HG03064 (cell line): ENCODE data around the gene VAV1.

Source experiments
- ATAC-seq: cut with Tn5 transposase; IDR thresholded peaks from one replicate; pipeline ENCODE4 v1.9.1; 2021; ENCODE audit warnings: low read depth; ENCODE audit not compliant: unreplicated experiment

Gene VAV1

DNA sequence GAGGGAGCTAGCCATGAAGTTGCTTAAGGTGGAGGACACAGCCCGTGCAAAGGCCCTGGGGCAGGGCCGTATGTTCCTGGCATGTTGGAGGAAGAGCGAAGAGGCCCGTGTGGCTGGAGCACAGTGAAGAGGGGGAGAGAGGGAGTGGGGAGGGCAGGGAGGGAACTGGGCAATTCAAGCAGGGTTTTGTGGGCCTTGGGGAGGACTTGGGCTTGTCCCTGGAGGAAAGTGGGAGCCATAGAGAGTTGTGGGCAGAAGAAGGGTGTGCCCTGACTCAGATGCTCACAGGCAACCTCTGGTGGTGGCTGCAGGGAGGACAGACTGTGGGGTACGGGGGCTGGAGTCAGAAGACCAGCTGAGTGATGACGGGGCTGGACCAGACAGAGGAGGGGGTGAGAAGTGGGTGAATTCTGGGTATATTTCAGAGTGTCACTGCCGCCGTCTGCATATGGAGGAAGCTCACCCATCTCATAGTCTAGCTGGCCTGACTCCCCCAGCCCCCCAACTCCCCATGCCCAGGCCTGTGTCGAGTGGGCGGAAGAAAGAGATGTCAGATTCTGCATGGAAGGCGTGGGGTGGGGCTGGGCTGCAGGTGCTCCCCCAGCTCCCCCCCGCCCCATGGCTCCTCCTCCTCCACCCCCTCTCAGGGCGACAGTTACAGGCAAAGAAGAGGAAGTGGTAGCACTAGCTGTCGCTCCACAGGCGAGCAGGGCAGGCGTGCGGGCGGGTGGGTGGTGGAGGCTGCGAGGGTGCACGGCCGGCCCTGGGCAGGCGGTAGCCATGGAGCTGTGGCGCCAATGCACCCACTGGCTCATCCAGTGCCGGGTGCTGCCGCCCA is at the start of gene VAV1:
Gene VAV1, plus strand, starts transcription at position 681 of the 838 bp plus-strand sequence. Its CDS starts 100 bp downstream, at position 781.
- ATAC-seq = no peak

DNA sequence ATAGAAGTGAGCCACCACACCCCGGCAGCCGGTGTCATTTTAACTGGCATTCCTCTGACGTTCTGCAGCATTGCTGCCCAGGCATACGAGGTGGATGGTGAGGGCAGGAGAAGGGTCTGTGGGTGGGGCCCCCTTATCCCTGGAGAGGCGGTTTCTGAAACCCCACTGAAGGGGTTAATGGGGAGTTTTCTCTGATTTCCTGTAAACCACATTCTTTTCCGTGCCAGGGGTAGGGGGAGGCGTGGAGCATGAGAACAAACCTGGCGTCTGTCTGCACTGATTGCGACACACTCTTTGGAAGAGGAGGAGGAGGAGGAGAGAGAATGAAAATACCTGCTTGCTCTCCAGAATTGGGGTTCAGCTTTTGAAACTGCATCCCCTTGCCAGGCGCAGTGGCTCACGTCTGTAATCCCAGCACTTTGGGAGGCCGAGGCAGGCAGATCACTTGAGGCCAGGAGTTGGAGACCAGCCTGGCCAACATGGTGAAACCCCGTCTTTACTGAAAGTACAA is 49.3 kb upstream of the VAV1 start:
- no peak for ATAC-seq

DNA sequence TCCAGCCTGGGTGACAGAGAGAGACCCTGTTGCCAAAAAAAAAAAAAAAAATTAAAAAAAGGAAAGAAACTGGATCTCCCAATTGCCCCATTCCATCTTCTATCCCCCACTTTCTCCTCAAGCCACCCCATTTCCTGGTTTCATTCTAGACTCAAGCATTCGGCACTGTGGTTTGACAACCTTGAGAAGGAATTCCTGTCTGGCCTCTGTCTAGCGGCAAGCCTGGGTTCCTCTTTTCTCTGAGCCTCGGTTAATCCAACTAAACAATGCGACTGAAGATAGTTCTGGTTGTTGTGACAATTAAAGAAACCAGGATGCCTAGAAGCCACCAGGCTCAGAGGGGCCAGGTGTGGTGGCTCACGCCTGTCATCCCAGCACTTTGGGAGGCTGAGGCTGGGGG is 48.8 kb upstream of the VAV1 start:
- ATAC-seq = no peak

GRCh38 chr19:6724631-6725492 is 47.6 kb upstream of the VAV1 start:
- ATAC-seq = no peak

DNA sequence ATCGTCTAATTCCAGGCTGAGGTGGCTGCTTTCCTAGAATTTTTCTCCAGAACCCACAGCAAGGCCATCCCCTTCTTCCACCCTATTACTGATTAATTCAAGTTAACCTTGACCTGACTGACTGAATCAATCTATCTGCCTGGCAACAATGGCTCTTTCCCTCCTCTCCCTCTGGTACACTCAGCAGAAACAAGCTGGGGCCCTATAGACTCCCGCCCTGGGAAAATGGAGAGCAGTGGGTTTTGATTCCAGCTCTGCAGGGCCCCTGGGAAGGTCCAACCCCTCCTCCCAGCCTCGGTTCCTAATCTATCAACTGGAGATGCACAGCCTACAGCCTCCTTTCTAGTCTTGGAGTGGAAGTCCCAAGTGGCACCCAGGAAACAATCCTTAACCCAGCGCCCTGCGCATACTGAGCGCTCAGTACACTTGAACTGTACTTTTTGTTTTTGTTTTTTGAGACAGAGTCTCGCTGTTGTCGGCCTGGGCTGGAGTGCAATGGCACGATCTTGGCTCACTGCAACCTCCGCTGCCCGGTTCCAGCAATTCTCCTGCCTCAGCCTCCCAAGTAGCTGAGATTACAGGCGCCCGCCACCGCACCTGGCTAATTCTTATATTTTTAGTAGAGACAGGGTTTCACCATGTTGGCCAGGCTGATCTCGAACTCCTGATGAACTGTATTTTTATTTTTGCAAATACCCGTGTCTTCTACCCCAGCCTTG is 46.8 kb upstream of the VAV1 start:
- ATAC-seq = no peak

DNA sequence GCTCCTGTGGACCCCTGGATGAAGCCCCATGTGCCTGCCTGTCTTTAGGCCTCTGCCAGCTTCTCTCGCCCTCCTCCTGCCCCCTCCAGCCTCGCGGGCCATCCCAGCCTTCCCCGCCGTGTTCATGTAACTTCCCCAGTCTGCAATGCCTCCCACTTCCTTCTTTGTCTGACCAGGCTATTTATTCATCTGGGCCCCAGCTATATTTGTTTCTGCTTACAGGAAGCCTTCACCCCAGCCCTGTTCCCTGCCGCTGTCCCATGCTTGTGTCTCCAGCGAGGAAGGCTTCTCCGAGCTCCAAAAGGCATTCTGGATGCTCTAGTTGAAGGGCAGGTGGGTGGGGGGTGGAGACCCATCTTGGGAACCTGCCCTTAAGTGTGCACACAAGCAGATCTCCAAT is 44.2 kb upstream of the VAV1 start:
- no peak for ATAC-seq

DNA sequence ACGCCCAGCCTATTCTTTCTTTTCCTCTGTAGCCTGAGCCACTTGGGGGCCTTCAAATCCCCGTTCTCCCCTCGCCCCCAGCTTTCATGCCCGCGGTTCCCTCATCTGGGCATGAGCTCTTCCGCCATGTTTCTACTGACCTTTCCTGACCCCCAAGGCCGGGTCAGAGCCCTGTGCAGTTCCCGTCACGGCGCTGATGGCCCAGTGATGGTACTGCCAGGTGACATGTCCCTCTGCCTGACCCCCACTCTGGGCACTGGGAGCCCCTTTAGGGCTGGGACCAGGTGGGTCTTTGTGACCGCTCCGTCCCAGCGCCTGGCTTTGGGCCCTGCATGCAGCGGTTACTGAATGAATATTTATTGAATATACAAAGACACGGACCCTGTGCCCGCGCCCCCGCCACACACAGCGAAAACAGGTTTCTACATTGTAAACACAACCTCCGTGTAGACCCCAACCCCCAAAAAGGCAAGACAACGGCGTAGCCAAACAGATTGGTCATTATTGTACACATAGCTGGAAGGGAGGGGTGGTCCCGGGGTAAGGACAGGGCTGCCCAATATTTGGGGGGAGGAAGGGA is 42.8 kb upstream of the VAV1 start:
- no peak for ATAC-seq

GRCh38 chr19:6730153-6730804 is 42.2 kb upstream of the VAV1 start:
- ATAC-seq = no peak

DNA sequence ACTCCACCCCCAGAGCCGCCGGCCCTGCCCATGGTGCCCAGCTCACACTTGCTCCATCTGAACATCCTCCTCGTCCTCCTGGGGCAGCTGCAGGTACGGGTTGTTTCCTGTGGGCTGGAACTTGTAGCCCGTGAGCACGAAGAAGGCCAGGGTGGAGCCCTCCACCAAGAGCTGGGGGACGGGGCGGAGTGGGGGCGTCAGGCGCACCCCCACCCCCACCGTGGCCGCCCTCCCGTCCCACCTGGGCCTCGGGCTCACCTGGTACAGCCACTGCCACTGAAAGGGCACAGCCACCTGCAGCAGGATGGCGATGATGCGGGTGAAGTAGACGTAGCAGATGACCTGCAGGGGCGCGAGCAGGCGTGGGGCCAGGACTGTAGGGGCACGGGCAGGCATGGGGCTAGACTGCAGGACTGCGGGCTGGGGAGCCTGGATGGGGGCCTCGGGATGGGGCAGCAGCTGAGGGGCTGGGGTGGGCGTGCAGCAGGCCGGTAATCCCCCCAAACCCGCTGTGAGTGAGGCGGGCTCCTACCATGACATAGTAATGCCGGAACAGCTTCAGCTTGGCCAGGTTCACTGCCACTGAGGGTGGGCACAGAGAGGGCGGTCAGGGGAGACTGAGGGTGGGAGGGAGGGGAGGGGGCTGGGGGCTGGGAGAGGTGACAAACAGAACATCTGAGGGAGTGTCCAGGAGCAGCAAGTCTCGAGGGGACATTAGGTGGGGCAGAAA is 41.4 kb upstream of the VAV1 start:
- no peak for ATAC-seq

DNA sequence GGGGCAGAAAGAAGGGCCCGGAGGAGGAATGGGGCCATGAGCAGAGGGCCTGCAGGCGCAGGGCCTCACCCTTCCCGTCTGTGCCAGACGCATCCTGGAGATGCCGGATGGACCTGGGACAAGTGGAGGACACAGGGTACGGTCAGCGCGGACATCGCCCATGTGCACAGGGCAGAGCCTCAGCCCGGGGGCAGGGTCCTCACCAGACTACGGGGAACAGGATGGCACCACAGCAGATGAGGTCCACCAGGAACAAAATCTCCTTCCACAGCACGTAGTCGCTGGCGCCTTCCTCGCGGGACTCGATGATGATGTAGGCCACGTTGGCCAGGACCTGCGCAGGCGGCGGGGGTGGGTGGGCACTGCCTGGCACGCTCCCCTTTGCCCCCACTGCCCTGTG is 40.7 kb upstream of the VAV1 start:
- no peak for ATAC-seq

- ATAC-seq = no peak
Measured at GRCh38 chr19:6732803-6733337, 39.6 kb upstream of the VAV1 start.

DNA sequence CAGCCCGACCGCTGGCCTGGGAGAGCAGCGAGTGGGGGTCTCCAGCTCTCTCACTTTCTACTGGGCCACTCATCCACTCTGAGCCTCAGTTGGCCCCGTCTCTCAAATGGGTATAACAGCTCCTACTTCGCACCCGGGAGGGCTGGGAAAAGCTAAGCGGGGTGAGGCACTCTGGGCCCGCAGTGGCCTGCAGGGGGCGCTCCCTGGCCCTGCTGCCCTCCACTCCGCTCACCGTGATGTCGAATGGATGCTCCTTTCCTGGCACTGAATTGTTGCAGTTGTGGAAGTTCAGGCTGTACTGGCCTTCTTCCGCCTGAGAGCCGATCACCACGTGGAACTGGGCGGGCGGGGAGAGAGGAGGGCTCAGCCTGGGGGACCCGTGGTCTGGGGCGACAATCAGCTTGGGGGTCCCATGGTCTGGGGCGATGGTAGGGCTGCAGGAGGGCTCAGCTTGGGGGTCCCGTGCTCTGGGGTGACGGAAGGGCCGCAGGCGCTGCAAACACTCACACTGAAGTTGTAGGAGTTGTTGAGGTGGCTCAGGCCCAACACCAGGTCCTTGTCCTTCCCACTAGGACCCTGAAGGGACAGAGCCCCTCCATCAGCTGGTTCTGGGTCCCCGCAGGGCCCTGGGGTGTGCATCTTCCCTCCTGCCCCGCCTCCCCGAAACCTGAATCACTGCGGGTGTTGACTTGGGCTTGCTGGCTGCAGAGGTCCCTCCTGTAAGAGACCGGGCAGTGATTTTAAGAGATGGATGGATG is 39.0 kb upstream of the VAV1 start:
- no peak for ATAC-seq

DNA sequence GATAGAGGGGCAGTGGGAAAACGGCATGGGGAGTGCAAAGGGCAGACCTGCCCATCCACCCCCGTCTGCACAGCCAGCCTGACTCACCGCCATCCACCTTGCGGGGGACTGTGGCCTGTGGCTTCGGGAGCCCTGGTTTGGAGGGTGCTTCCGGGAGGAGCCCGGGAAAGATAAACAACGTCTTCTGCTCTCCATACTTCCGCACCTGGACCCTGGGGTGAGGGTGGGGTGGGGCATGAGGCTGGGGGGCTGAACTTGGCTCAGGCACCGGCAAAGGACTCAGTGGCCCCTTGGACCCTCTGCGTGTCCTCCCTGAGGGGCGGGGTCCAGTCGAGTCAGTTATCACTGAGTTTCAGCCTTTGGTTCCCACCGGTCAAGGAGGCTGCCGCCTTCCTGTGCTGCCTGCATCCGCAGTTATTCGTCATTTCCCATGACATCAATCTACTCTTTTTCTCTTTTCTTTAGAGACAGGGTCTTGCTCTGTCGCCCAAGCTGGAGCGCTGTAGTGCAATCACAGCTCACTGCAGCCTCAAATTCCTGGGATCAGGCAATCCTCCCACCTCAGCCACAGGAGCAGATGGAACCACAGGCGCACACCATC is 38.3 kb upstream of the VAV1 start:
- no peak for ATAC-seq

- no peak for ATAC-seq
Measured at GRCh38 chr19:6735181-6735911, 37.2 kb upstream of the VAV1 start.

- ATAC-seq = no peak
Measured at GRCh38 chr19:6736169-6736916, 36.2 kb upstream of the VAV1 start.

- no peak for ATAC-seq
Measured at GRCh38 chr19:6736917-6737283, 35.6 kb upstream of the VAV1 start.
